Measurements from ENCODE around the gene SEMA3G. TPM values are rescaled to one million over a fixed set of nuclear protein-coding genes. Genes with fewer than 3 reads are reported as not detected.

The SEMA3G gene
- total RNA-seq: 10 to 100 TPM in 2 of 4 donors, 1 to 10 TPM in 2; 6.7 to 33.9 (median 20.3) TPM

DNA sequence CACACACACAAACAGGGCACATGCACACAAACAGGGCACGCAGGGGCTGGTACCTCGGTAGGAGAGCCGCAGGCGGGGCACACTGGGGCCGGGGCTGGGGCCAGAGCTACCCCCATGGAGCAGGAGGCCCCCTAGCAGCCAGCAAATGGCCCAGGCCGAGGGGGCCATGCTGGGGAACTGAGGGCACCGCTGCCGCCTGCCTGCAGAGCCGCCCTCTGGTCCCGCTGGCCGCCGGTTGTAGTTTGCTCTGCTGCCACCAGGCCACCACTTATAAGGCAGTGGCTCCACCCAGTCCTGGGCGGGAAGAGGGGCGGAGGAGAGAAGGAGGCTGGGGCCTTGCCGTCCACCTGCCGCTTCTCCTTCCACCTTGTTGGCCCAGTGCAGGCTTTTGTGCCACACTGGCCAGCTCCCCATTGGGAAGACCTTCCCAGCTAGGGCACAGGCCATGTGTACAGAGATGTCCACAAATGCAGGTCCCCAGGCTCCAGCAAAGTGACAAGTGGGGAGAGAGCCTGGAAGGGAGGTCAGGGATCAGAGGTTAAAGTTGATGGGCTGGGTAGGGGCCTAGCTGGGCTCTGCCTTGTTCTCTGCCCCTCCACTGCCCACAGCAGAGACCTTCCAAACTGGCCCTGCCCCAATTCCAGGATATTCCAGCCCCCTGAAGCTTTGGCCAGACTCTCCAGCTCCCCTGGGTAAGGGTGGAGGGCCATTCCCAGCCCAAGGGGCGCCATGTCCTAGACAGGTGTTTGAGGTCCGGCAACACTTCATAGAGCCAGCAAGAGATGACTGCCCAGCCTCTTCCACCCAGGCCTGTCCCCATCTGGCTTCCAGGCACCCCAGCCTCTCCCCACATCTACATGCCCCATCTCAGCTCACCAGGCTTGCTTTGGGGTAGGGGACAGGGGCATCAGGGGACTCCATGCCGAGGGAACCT is at the start of gene SEMA3G:
Gene SEMA3G, minus strand, starts transcription at position 244 of the 934 bp plus-strand sequence. Its CDS starts 76 bp downstream, at position 168.
- H3K4me3 ChIP-seq: peak within 1 kb of the TSS in 1 of 2 donors; percentile 37
- peaks cover 0 to 24% (median 0%) of the 10 kb centered on the region in 3 donors for H3K4me1 ChIP-seq
- peak within 1 kb of the TSS in 1 of 4 donors; percentile 46 for H3K27ac ChIP-seq
- no peaks in the 10 kb centered on the region for H3K9me3 ChIP-seq
- H3K27me3 ChIP-seq: no peaks in the 10 kb centered on the region
- TF ChIP-seq, protein P1, sequence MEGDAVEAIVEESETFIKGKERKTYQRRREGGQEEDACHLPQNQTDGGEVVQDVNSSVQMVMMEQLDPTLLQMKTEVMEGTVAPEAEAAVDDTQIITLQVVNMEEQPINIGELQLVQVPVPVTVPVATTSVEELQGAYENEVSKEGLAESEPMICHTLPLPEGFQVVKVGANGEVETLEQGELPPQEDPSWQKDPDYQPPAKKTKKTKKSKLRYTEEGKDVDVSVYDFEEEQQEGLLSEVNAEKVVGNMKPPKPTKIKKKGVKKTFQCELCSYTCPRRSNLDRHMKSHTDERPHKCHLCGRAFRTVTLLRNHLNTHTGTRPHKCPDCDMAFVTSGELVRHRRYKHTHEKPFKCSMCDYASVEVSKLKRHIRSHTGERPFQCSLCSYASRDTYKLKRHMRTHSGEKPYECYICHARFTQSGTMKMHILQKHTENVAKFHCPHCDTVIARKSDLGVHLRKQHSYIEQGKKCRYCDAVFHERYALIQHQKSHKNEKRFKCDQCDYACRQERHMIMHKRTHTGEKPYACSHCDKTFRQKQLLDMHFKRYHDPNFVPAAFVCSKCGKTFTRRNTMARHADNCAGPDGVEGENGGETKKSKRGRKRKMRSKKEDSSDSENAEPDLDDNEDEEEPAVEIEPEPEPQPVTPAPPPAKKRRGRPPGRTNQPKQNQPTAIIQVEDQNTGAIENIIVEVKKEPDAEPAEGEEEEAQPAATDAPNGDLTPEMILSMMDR (IDR thresholded peaks at IDR 0.05): peak in 3 of 4 experiments; percentile 60 to 80 (median 77)
- TF ChIP-seq POLR2AphosphoS5 (IDR thresholded peaks at IDR 0.05): no peak
- TF ChIP-seq EP300 (IDR thresholded peaks at IDR 0.05): no peak
- no peak for TF ChIP-seq POLR2A (IDR thresholded peaks at IDR 0.05)
- ATAC-seq: peak; percentile 84
- 22 to 40% methylated on average over 1 to 9 of the region's 19 CpGs for WGBS, 2 donors (ENCODE audit: low coverage in 1 of 2)
- no peaks in the 10 kb centered on the region for H3K36me3 ChIP-seq

DNA sequence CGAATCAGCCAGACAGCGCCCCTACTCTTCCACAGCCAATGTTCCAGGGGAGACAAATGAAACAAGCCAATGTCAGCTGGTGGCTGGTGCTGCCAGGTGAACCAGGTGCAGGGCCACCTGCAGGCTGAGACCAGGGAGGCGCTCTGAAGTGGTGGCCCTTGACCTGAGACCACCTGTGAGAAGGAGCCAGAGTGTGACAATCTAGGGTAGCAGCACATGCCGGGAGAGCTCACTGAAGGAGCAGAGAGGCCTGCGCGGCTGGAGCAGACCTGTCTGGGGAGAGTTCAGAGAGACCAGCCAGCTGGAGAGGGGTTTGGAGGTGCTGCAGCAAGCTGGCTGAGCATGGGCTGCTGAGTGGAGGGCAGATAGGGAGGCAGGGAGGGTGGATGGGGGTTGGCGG is 49.5 kb upstream of the SEMA3G start:
- Histone ChIP-seq H3K36me3 (peaks cover 0 to 45% of the 10 kb centered on the region in 2 donors), H3K27me3 (no peaks in the 10 kb centered on the region), H3K4me1 (peaks cover 0 to 72% (median 6%) of the 10 kb centered on the region in 3 donors), H3K27ac (peak overlapping the region in 3 of 4 donors; percentile 69 to 78 (median 76)), H3K9me3 (no peaks in the 10 kb centered on the region), H3K4me3 (peak overlapping the region in 1 of 2 donors; percentile 46)
- TF ChIP-seq, protein P1 (IDR thresholded peaks at IDR 0.05): no peak
- TF ChIP-seq POLR2A (IDR thresholded peaks at IDR 0.05) (no peak), EP300 (IDR thresholded peaks at IDR 0.05) (no peak), POLR2AphosphoS5 (IDR thresholded peaks at IDR 0.05) (no peak)
- 79 to 100% methylated on average over 2 of the region's 7 CpGs for WGBS, 2 donors (ENCODE audit: low coverage in 1 of 2)
- ATAC-seq: no peak

DNA sequence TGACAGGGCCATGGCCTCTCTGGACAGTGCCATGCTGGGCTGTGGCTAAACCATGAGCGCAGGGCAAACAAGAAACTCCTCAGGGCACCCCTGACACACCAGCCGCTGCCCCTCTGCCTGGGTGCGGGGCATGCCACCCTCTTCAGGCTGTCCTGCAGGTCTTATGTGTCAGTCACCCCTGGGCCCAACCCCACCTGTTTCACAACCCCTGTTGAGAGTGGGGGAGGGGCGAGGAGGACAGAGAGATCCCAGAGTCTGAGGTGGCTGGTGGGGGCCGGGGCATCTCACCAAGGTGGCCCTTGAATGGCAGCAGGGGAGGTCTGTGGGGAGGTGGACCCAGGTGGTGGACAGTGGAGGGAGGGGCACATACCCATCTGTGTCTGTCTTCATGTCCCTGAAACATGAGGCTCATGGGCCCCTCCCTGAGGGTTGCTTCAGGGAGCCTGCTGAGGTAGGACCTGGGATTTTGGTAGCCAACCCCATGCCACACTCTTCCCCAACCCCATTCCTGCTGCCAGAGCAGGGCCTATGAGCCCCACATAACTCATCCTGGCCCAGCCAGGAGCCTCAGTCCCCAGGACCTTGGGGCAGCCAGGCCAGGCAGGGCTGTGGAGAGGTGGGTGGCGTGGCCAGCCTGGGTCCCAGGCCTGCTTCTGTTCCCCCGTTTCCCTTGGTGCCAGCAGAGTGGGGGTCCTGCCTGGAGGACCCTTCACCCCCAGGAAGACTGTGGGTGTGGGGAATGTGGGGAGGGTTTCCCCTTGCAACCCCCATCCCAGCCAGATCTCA is 48.5 kb upstream of the SEMA3G start:
- TF ChIP-seq, protein P1 (IDR thresholded peaks at IDR 0.05): no peak
- TF ChIP-seq POLR2AphosphoS5 (IDR thresholded peaks at IDR 0.05) (no peak), POLR2A (IDR thresholded peaks at IDR 0.05) (no peak), EP300 (IDR thresholded peaks at IDR 0.05) (no peak)
- peaks cover 0 to 55% of the 10 kb centered on the region in 2 donors for H3K36me3 ChIP-seq
- no peaks in the 10 kb centered on the region for H3K27me3 ChIP-seq
- ATAC-seq: no peak
- H3K9me3 ChIP-seq: no peaks in the 10 kb centered on the region
- peak overlapping the region in 2 of 4 donors; percentile 76 to 78 for H3K27ac ChIP-seq
- WGBS, 2 donors (ENCODE audit: low coverage in 1 of 2): no CpG with 5 or more reads among the region's 7 CpGs
- peaks cover 0 to 78% (median 6%) of the 10 kb centered on the region in 3 donors for H3K4me1 ChIP-seq
- H3K4me3 ChIP-seq: no peak overlapping the region

DNA sequence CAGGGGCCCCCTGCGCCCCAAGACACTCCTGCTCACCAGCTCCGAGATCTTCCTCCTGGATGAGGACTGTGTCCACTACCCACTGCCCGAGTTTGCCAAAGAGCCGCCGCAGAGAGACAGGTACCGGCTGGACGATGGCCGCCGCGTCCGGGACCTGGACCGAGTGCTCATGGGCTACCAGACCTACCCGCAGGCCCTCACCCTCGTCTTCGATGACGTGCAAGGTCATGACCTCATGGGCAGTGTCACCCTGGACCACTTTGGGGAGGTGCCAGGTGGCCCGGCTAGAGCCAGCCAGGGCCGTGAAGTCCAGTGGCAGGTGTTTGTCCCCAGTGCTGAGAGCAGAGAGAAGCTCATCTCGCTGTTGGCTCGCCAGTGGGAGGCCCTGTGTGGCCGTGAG is 47.2 kb upstream of the SEMA3G start:
- ATAC-seq: no peak
- no peaks in the 10 kb centered on the region for H3K9me3 ChIP-seq
- H3K27ac ChIP-seq: peak overlapping the region in 2 of 4 donors; percentile 52 to 74
- H3K27me3 ChIP-seq: no peaks in the 10 kb centered on the region
- WGBS, 2 donors (ENCODE audit: low coverage in 1 of 2): no CpG with 5 or more reads among the region's 21 CpGs
- TF ChIP-seq, protein P1 (IDR thresholded peaks at IDR 0.05): no peak
- TF ChIP-seq EP300 (IDR thresholded peaks at IDR 0.05): no peak
- TF ChIP-seq POLR2A (IDR thresholded peaks at IDR 0.05): no peak
- no peak for TF ChIP-seq POLR2AphosphoS5 (IDR thresholded peaks at IDR 0.05)
- H3K4me3 ChIP-seq: no peak overlapping the region
- peaks cover 0 to 69% of the 10 kb centered on the region in 2 donors for H3K36me3 ChIP-seq
- H3K4me1 ChIP-seq: peaks cover 0 to 74% (median 6%) of the 10 kb centered on the region in 3 donors

Data from gastroesophageal sphincter (tissue), 4 donors.